PC-9 (cell line): ENCODE results near the gene ZNF646. TPM values are rescaled to one million over a fixed set of nuclear protein-coding genes. Genes with fewer than 3 reads are reported as not detected.

ENCODE experiments used
- Bru-seq: library from RNA; stranded (reverse); fragments of 400-500 nt; gene quantifications from one replicate; lab custom pipeline; 2021; lab: Mats Ljungman, UMichigan
- BruChase-seq, 2 experiments: library from RNA; stranded (reverse); fragments of 400-500 nt; gene quantifications; one replicate each; lab custom pipeline; 2021; lab: Mats Ljungman, UMichigan
- BruUV-seq: library from RNA; stranded (reverse); fragments of 400-500 nt; replicated peaks from 2 replicates; lab custom pipeline; 2021; lab: Mats Ljungman, UMichigan
- CTCF ChIA-PET: fragments of 300-600 bp; sonication (Branson Sonifier 250); formaldehyde crosslinking; loops from one replicate; lab custom pipeline; 2022; ENCODE audit warnings: antibody characterized with exemption; lab: Charles Lee
- POLR2A ChIA-PET: fragments of 300-600 bp; sonication (Branson Sonifier 250); formaldehyde crosslinking; loops from one replicate; lab custom pipeline; 2022; ENCODE audit warnings: antibody characterized with exemption; ENCODE audit not compliant: unreplicated experiment; lab: Charles Lee
- DNase-seq, 2 experiments: peaks; one replicate each; pipeline versions ENCODE4 v3.0.0 to v3.0.0-alpha.2; 2015 to 2022; ENCODE audit warnings: mixed read lengths in 1 of 2
- H2AFZ ChIP-seq: fragments of 200-600 bp; sonication (generic); 2 replicates; pipeline ENCODE4 v1.8.1; 2017; ENCODE audit warnings: antibody characterized with exemption
- H3F3A ChIP-seq: fragments of 200-600 bp; sonication (generic); 2 replicates; pipeline ENCODE4 v1.8.1; 2017; ENCODE audit warnings: antibody characterized with exemption, mild to moderate bottlenecking, low read depth; ENCODE audit not compliant: insufficient read depth
- H3K27ac ChIP-seq: fragments of 200-600 bp; sonication (generic); 2 replicates; pipeline ENCODE4 v1.6.1; 2016; ENCODE audit warnings: mixed run types
- H3K27me3 ChIP-seq: fragments of 200-600 bp; sonication (generic); 2 replicates; pipeline ENCODE4 v1.6.1; 2016; ENCODE audit warnings: low read depth, mixed run types; ENCODE audit not compliant: insufficient read depth
- H3K36me3 ChIP-seq: fragments of 200-600 bp; sonication (generic); 2 replicates; pipeline ENCODE4 v1.6.1; 2016; ENCODE audit warnings: low read depth, mixed run types
- H3K4me1 ChIP-seq: fragments of 200-600 bp; sonication (generic); replicated peaks from 2 replicates; pipeline ENCODE4 v1.6.1; 2016; ENCODE audit warnings: mixed run types; ENCODE audit not compliant: insufficient read depth
- H3K4me2 ChIP-seq: fragments of 200-600 bp; sonication (generic); 2 replicates; pipeline ENCODE4 v1.6.1; 2017; ENCODE audit warnings: mixed run types
- H3K4me3 ChIP-seq: fragments of 200-600 bp; sonication (generic); 2 replicates; pipeline ENCODE4 v1.6.1; 2016; ENCODE audit warnings: mixed run types
- H3K79me2 ChIP-seq: fragments of 200-600 bp; sonication (generic); 2 replicates; pipeline ENCODE4 v1.6.1; 2017; ENCODE audit warnings: low read depth, mixed run types
- H3K9me2 ChIP-seq: fragments of 200-600 bp; sonication (generic); 2 replicates; pipeline ENCODE4 v1.8.1; 2017; ENCODE audit warnings: mild to moderate bottlenecking; ENCODE audit not compliant: insufficient read depth
- H3K9me3 ChIP-seq: fragments of 200-600 bp; sonication (generic); 2 replicates; pipeline ENCODE4 v1.8.1; 2016; ENCODE audit warnings: low read depth; ENCODE audit not compliant: insufficient read depth
- H4K20me1 ChIP-seq: fragments of 200-600 bp; sonication (generic); 2 replicates; pipeline ENCODE4 v1.8.1; 2017; ENCODE audit not compliant: insufficient read depth
- EZH2 ChIP-seq: fragments of 200-600 bp; sonication (generic); IDR thresholded peaks from 2 replicates; pipeline ENCODE4 v1.8.0; 2017; ENCODE audit warnings: antibody characterized with exemption, low read depth
- intact Hi-C: fragments of 100-400 bp; cut with micrococcal nuclease; formaldehyde crosslinking; loops from one replicate; pipeline ENCODE4 v1.10.0; 2022; ENCODE audit not compliant: unreplicated experiment
- long read RNA-seq: library from polyadenylated mRNA; stranded (forward); transcript quantifications from one replicate; pipeline ENCODE4 v2.0.0, GENCODE V29; 2022
- total RNA-seq: library from RNA; stranded (reverse); gene quantifications from 2 replicates; pipeline ENCODE4 v1.2.3, GENCODE V29; 2021
- TF ChIP-seq, protein P1 (sequence below): fragments of 200-600 bp; sonication (generic); conservative IDR thresholded peaks from 2 replicates; pipeline ENCODE4 v1.6.1; 2017; ENCODE audit warnings: mixed run types, antibody characterized with exemption, mild to moderate bottlenecking, moderate library complexity

The ZNF646 gene
- total RNA-seq (25.4 and 30.7 TPM in 2 replicates), Bru-seq, nascent RNA (percentile 69 among the genes with signal in this experiment), BruChase-seq, experiment 1, labeled RNA remaining after a 2-hour chase (percentile 86 among the genes with signal in this experiment), BruChase-seq, experiment 2, labeled RNA remaining after a 6-hour chase (percentile 71 among the genes with signal in this experiment)
- long read RNA-seq, full-length matches to known transcripts: 5 of 11 reads
- long read RNA-seq, partial matches to known transcripts: 4 of 11 reads
- long read RNA-seq, other reads (novel, unspliced or antisense): 2 of 11 reads

DNA sequence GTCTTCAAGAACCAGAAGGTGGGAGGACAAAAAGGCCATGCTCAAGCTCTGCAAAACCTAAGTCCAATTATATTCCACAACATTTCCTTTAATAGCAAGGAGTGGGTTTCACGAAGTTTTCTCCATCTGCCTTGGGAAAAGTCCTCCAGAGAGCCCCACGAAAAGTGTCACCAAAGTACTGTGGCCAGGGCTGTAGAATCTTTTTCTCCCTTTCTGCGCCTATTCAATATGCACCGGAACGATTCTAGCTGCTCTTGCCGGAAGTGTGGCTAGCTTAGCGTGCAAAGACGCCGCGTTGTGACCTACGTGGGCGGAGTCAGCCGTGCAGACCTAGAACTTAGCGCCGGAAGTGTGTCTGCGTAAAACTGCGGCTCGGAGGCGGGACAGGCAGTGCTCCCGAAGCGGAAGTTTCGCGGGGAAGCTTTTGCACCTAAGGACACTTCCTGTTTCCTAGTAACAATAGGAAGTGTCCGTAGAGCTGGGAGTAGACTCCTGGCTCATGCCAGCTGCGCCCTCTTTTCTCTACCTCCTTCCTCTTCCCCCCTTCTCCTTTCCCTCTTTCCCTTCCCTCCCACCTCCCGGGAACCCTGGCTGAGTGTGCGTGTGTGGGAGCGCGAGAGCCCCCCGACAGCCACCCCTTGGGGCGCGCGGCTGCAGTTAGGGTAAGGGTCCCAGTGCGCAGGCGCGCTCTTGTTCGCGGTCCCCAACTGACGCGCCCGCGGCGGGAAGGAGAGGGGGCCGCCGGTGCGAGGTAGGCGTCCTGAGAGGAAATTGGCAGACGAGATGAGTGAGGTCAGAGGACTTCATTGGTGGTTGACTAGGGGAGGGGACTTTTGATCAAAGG lies at the start of gene ZNF646, which contains the start of gene ZNF668:
Gene ZNF646 (plus strand): TSS at position 453 of the 844 bp plus-strand sequence. CDS start 1,903 bp downstream, outside the sequence.
Gene ZNF668 (minus strand): TSS at position 271 of the 844 bp plus-strand sequence. CDS start 9,781 bp downstream, outside the sequence.
- TF ChIP-seq EZH2: no peak
- TF ChIP-seq, protein P1, sequence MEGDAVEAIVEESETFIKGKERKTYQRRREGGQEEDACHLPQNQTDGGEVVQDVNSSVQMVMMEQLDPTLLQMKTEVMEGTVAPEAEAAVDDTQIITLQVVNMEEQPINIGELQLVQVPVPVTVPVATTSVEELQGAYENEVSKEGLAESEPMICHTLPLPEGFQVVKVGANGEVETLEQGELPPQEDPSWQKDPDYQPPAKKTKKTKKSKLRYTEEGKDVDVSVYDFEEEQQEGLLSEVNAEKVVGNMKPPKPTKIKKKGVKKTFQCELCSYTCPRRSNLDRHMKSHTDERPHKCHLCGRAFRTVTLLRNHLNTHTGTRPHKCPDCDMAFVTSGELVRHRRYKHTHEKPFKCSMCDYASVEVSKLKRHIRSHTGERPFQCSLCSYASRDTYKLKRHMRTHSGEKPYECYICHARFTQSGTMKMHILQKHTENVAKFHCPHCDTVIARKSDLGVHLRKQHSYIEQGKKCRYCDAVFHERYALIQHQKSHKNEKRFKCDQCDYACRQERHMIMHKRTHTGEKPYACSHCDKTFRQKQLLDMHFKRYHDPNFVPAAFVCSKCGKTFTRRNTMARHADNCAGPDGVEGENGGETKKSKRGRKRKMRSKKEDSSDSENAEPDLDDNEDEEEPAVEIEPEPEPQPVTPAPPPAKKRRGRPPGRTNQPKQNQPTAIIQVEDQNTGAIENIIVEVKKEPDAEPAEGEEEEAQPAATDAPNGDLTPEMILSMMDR: no peak
- Histone ChIP-seq H3K79me2 (peaks cover 73% of the 10 kb centered on the region), H3K4me1 (peaks cover 20% of the 10 kb centered on the region), H3K4me3 (peak within 1 kb of the TSS; percentile 89), H3F3A (peaks cover 4% of the 10 kb centered on the region; the same call in 1 of the 2 replicates), H3K27ac (peak within 1 kb of the TSS; percentile 62), H3K9me2 (no peaks in the 10 kb centered on the region), H2AFZ (peak within 1 kb of the TSS; percentile 93), H3K36me3 (no peaks in the 10 kb centered on the region), H3K27me3 (no peaks in the 10 kb centered on the region), H3K4me2 (peak within 1 kb of the TSS; percentile 95), H3K9me3 (no peaks in the 10 kb centered on the region), H4K20me1 (peaks cover 7% of the 10 kb centered on the region)
- ChIA-PET CTCF (interaction anchor here (0.6 to 1.6 kb wide), 4 partner anchors 50 to 625 kb away, joined by 4 to 21 read pairs (median 12); partner anchors contain the start of gene HSD3B7), POLR2A (interaction anchor here (0.6 to 1.7 kb wide), 11 partner anchors 28 to 1040 kb away, joined by 3 to 16 read pairs (median 5); partner anchors contain the start of genes CTF1, KAT8 and PRSS8)
- DNase-seq: peak; percentile 98 to 99
- intact Hi-C loops: loop anchor here (1.0 to 2.0 kb wide), 7 partner anchors 41 to 385 kb away; partner anchors contain the start of genes ARMC5, FUS, HSD3B7 and PRSS8
- no TSS peak for BruUV-seq

- Histone ChIP-seq H3F3A (peaks cover 11% of the 10 kb centered on the region; the same call in 1 of the 2 replicates), H3K4me1 (no peaks in the 10 kb centered on the region), H3K27ac (no peak overlapping the region), H4K20me1 (no peaks in the 10 kb centered on the region), H3K4me2 (no peak overlapping the region), H3K36me3 (no peaks in the 10 kb centered on the region), H3K79me2 (no peaks in the 10 kb centered on the region), H3K9me3 (no peaks in the 10 kb centered on the region), H3K9me2 (no peaks in the 10 kb centered on the region), H3K27me3 (no peaks in the 10 kb centered on the region), H3K4me3 (no peak overlapping the region), H2AFZ (no peak overlapping the region)
- TF ChIP-seq, protein P1: no peak
- ChIA-PET CTCF (no interaction called here), POLR2A (no interaction called here)
- intact Hi-C loops: no loop called here
- no TSS peak for BruUV-seq
- DNase-seq: no peak
Observed at GRCh38 chr16:31025339-31025738, 48.9 kb upstream of the ZNF646 start.

GRCh38 chr16:31029272-31029671 lies 45.0 kb upstream of the ZNF646 start:
- Histone ChIP-seq H3K27ac (no peak overlapping the region), H3K4me3 (no peak overlapping the region), H3K4me2 (no peak overlapping the region), H3K27me3 (no peaks in the 10 kb centered on the region), H3K79me2 (peaks cover 7% of the 10 kb centered on the region), H2AFZ (no peak overlapping the region), H3K36me3 (no peaks in the 10 kb centered on the region), H3K9me3 (no peaks in the 10 kb centered on the region), H3K4me1 (peaks cover 7% of the 10 kb centered on the region), H3F3A (peaks cover 14% of the 10 kb centered on the region; the same call in 1 of the 2 replicates), H3K9me2 (no peaks in the 10 kb centered on the region), H4K20me1 (peaks cover under 1% of the 10 kb centered on the region; the same call in 1 of the 2 replicates)
- DNase-seq: no peak
- ChIA-PET POLR2A (no interaction called here), CTCF (no interaction called here)
- BruUV-seq: no TSS peak
- TF ChIP-seq EZH2: no peak
- TF ChIP-seq, protein P1: no peak
- intact Hi-C loops: no loop called here
